Vagina (tissue), 2 donors: Measurements from ENCODE around the gene KRT5.

Experiments used
- CTCF ChIP-seq, 3 experiments: fragments of 450-650 bp in 2 of 3; fragments of 200-600 bp in 1 of 3; sonication (generic) in 1 of 3; IDR thresholded peaks; one replicate each; pipeline ENCODE4 v1.5.1; 2017 to 2019; ENCODE audit warnings: antibody characterized with exemption in 3 of 3, mild to moderate bottlenecking in 2 of 3, moderate library complexity in 2 of 3
- POLR2A ChIP-seq, 2 donors: fragments of 450-650 bp; IDR thresholded peaks; one replicate each; pipeline ENCODE4 v1.6.1; 2017; ENCODE audit warnings: antibody characterized with exemption in 2 of 2, mild to moderate bottlenecking in 2 of 2, moderate library complexity in 2 of 2
- POLR2AphosphoS5 ChIP-seq, 2 donors: sonication (generic); formaldehyde crosslinking; IDR thresholded peaks; one replicate each; pipeline ENCODE4 v1.9.0; 2017; ENCODE audit warnings: antibody characterized with exemption in 2 of 2, mild to moderate bottlenecking in 2 of 2, low read depth in 1 of 2; ENCODE audit not compliant: insufficient read depth in 1 of 2

GRCh38 chr12:52521175-52521567 lies 977 bp upstream of the KRT5 start:
- TF ChIP-seq POLR2A (IDR thresholded peaks at IDR 0.05) (no peak), POLR2AphosphoS5 (IDR thresholded peaks at IDR 0.05; ENCODE audit: insufficient read depth in 1 of 2, low read depth in 1 of 2) (peak in 1 of 2 donors; percentile 32), CTCF (IDR thresholded peaks at IDR 0.05) (no peak)
